ENCODE data around the gene KRTAP1-3. TPM values are rescaled to one million over a fixed set of nuclear protein-coding genes. Genes with fewer than 3 reads are reported as not detected.
"Not testable (repeated sequence)": the region's sequence is repeated elsewhere in the genome, so short reads cannot be mapped to it uniquely, and the experiment has no call there.

KRTAP1-3 gene
- total RNA-seq, 2 experiments from 2014 or later: not detected

DNA sequence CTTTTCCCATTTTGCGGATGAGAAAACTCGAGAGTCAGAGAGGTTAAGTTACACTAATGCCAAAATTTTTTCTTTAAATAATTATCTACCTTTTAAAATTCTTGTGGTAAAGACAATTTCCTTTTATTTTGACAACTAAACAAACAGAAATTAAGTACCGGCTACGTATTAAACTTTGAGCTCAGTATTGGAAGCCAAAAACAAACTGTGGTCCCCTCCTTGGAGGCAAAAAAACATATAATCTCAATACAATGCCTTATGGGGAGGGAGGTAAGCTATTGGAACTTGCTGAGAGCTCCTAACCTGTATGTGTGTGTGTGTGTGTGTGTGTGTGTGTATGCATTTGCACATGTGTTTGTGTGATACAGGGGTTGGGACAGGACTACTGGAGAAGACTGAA, 28.8 kb upstream of the KRTAP1-3 start:
- H3K27ac Mint-ChIP-seq: no peak overlapping the region
- H3K4me3 Mint-ChIP-seq: no peak overlapping the region
- ATAC-seq (ENCODE audit: low read depth) (no peak), DNase-seq (no peak)
- peaks cover 3% of the 10 kb centered on the region for H3K4me1 Mint-ChIP-seq
- POLR2A ChIA-PET: no interaction called here
- no peaks in the 10 kb centered on the region for H3K9me3 Mint-ChIP-seq
- peaks cover 24% of the 10 kb centered on the region for H3K27me3 Mint-ChIP-seq
- H3K36me3 Mint-ChIP-seq: no peaks in the 10 kb centered on the region

DNA sequence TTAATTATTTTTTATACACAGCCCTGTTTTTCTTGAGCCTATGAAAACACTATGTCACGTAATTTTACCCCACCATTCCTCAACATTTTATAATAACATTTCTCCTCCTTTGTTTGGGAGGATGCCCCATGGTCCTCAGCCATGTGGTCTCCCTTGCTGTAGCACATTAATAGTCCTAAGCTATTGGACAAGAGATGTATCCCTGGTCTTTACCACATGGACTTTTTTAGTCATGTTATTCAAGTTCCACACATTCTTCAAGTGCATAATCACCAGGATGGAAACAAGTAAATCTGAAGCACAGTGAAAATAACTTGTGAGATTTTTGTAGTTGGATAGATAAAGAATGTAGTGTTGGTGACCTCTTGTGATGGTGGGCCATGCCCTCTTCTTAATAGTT, 27.3 kb upstream of the KRTAP1-3 start:
- ATAC-seq (ENCODE audit: low read depth) (no peak), DNase-seq (no peak)
- H3K4me3 Mint-ChIP-seq: no peak overlapping the region
- no peaks in the 10 kb centered on the region for H3K9me3 Mint-ChIP-seq
- H3K4me1 Mint-ChIP-seq: peaks cover 3% of the 10 kb centered on the region
- peaks cover 28% of the 10 kb centered on the region for H3K27me3 Mint-ChIP-seq
- no peak overlapping the region for H3K27ac Mint-ChIP-seq
- POLR2A ChIA-PET: no interaction called here
- H3K36me3 Mint-ChIP-seq: no peaks in the 10 kb centered on the region

DNA sequence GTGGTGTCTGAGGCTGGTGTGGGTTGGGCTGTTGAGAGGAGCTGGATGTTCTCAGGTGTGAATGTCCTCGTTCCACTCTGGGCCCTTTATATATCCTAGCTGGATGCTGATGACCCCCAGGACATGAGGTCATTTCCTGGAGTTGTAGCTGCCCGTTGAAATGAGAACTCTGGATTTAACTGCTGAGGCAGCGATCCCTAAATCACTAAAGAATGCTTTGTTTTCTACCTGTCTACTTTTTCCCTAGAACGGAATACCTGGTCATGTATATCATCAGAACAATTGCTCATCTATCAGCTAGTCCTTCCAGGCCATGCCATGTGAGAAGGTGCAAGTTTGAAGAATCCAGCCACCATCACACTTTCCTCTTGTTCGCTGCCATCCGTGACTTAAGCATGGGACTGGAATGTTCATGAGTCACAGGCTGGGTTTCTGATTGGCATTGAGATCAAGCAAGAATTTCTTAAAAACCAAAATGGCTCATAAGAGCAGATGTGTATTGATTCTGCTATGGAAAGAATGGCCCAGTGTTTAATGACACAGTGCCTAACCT, 25.5 kb upstream of the KRTAP1-3 start, which contains the start of gene KRTAP2-3:
Gene KRTAP2-3, minus strand, starts transcription at position 63 of the 553 bp plus-strand sequence. CDS start 64 bp downstream, outside the sequence.
- DNase-seq (no peak), ATAC-seq (ENCODE audit: low read depth) (no peak)
- Mint-ChIP-seq H3K4me1 (no peaks in the 10 kb centered on the region), H3K27ac (no peak within 1 kb of the TSS), H3K27me3 (peaks cover 28% of the 10 kb centered on the region), H3K36me3 (no peaks in the 10 kb centered on the region), H3K4me3 (no peak within 1 kb of the TSS), H3K9me3 (no peaks in the 10 kb centered on the region)
- POLR2A ChIA-PET: no interaction called here

DNA sequence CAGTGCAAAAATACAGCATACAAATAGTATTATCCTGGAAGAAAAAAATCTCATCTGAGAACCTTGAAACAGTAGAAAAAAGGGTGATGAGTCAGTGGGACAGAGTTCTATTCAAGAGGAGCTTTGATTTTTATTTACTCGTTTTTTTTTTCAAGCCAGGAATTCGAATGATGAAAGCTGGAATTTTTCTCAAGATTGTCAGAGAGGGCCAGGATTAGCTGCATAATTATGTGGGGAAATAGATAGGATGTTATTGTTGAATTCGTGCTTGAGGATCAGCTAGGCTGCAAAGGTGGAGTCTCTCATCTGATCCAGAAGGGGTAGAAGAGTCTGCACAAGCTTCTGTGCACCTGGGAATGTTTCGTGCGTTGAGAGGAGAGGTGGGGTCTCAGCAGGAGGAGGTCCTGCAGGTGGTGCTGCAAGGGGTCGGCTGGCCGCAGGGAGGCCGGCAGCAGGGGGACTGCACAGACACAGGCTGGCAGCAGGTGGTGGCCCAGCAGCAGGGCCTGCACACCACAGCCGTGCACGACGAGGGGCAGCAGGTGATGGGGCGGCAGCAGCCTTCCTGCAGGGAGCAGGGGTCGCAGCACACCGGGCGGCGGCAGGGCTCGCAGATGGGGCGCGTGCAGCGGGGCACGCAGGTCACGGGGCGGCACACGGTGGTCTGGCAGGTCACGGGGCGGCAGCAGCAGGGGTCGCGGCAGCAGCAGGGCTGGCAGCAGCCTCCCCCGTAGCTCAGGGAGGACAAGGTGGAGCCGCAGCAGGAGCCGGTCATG, 24.8 kb upstream of the KRTAP1-3 start:
- POLR2A ChIA-PET; H3K4me1 Mint-ChIP-seq; H3K4me3 Mint-ChIP-seq; ATAC-seq (ENCODE audit: low read depth); H3K9me3 Mint-ChIP-seq; H3K36me3 Mint-ChIP-seq; DNase-seq; H3K27ac Mint-ChIP-seq: not testable (repeated sequence)
- H3K27me3 Mint-ChIP-seq: peaks cover 28% of the 10 kb centered on the region

DNA sequence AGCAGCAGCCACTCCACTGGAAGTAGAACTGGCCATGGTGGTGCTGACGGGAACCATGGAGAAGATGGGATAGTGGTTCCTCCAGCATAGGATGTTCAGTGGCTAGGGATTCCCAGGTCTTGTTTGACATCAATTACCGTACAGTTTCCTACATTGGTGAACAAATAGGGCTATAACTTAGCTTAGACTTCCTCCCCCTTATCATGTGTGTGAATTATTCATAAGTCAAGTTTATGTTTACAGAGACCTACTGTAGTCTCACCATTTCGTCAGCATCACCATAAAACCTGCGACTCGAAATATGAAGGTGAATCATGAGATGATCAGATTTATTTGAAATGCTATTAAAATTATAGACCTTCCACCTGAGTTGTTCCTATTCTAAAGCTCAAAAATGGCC, 24.1 kb upstream of the KRTAP1-3 start:
- Mint-ChIP-seq H3K27ac (no peak overlapping the region), H3K4me3 (no peak overlapping the region), H3K36me3 (no peaks in the 10 kb centered on the region), H3K27me3 (peaks cover 30% of the 10 kb centered on the region), H3K9me3 (no peaks in the 10 kb centered on the region), H3K4me1 (no peaks in the 10 kb centered on the region)
- no peak for DNase-seq
- ATAC-seq (ENCODE audit: low read depth): no peak
- POLR2A ChIA-PET: no interaction called here

DNA sequence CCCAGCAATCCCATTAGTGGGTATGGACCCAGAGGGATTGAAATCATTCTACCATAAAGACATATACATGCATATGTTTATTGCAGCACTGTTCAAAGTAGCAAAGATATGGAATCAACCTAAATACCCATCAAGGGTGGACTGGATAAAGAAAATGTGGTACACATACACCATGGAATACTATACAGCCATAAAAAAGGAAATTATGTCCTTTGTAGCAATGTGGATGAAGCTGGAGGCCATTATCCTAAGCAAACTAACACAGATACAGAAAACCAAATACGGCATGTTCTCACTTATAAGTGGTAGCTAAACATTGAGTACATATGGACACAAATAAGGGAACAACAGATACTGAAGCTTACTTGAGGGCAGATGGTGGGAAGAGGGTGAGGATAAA, 22.9 kb upstream of the KRTAP1-3 start:
- no peaks in the 10 kb centered on the region for H3K9me3 Mint-ChIP-seq
- POLR2A ChIA-PET: no interaction called here
- H3K36me3 Mint-ChIP-seq: no peaks in the 10 kb centered on the region
- DNase-seq: no peak
- H3K27me3 Mint-ChIP-seq: peaks cover 30% of the 10 kb centered on the region
- ATAC-seq (ENCODE audit: low read depth): no peak
- H3K4me1 Mint-ChIP-seq: no peaks in the 10 kb centered on the region
- no peak overlapping the region for H3K4me3 Mint-ChIP-seq
- H3K27ac Mint-ChIP-seq: no peak overlapping the region

DNA sequence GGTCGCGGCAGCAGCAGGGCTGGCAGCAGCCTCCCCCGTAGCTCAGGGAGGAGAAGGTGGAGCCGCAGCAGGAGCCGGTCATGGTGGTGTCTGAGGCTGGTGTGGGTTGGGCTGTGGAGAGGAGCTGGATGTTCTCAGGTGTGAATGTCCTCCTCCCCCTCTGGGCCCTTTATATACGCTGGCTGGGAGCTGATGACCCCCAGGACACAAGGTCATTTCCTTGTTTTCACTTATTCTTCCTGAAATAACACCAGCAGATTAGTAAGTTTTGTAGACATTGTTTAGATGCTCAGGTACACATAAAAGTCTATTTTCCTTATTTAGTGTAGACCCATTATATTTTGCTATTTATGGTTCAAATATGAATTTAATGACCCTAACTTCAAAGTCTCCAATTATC, 20.5 kb upstream of the KRTAP1-3 start, which contains the start of gene KRTAP2-2:
Gene KRTAP2-2, minus strand, starts transcription at position 101 of the 400 bp plus-strand sequence. Its CDS starts 19 bp downstream, at position 82.
- POLR2A ChIA-PET; H3K4me3 Mint-ChIP-seq; H3K9me3 Mint-ChIP-seq; ATAC-seq (ENCODE audit: low read depth); DNase-seq; H3K4me1 Mint-ChIP-seq; H3K27ac Mint-ChIP-seq; H3K36me3 Mint-ChIP-seq: not testable (repeated sequence)
- H3K27me3 Mint-ChIP-seq: peaks cover 18% of the 10 kb centered on the region

DNA sequence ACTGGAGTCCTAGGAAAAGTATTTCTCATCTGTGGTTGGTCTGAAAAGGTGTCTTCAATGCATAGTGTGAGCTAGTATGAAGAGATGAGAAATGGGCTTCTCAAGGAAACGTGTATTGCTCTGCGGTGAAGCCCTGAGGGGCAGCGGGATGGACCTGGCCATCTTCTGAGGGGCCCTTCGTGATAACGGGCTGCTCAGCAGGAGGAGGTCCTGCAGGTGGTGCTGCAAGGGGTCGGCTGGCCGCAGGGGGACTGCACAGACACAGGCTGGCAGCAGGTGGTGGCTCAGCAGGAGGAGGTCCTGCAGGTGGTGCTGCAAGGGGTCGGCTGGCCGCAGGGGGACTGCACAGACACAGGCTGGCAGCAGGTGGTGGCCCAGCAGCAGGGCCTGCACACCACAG, 19.9 kb upstream of the KRTAP1-3 start:
- H3K4me3 Mint-ChIP-seq; H3K36me3 Mint-ChIP-seq; DNase-seq; H3K4me1 Mint-ChIP-seq; ATAC-seq (ENCODE audit: low read depth); H3K27ac Mint-ChIP-seq; POLR2A ChIA-PET; H3K9me3 Mint-ChIP-seq: not testable (repeated sequence)
- H3K27me3 Mint-ChIP-seq: peaks cover 15% of the 10 kb centered on the region

DNA sequence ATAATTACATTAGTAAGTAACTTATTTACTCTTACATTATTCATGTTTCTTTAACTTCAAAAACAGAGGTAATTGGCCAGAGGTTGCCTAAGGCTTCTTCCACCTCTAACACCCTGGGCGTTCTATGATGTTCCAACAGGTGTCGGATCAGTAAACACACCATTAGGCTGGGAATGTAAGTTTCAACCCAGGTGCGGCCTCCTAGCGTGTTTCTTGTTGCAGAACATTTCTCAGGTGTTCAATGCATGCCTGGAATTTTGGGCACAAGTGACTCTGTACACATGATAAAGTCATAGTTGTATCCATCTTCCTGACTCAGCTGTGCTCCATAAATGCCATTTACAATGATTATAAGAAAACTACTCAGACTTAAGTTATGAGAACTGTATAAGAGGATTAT, 19.4 kb upstream of the KRTAP1-3 start:
- H3K27me3 Mint-ChIP-seq: peaks cover 11% of the 10 kb centered on the region
- H3K4me1 Mint-ChIP-seq: no peaks in the 10 kb centered on the region
- no peak for ATAC-seq (ENCODE audit: low read depth)
- no peak overlapping the region for H3K27ac Mint-ChIP-seq
- POLR2A ChIA-PET: no interaction called here
- H3K9me3 Mint-ChIP-seq: no peaks in the 10 kb centered on the region
- no peak for DNase-seq
- H3K36me3 Mint-ChIP-seq: no peaks in the 10 kb centered on the region
- H3K4me3 Mint-ChIP-seq: no peak overlapping the region

DNA sequence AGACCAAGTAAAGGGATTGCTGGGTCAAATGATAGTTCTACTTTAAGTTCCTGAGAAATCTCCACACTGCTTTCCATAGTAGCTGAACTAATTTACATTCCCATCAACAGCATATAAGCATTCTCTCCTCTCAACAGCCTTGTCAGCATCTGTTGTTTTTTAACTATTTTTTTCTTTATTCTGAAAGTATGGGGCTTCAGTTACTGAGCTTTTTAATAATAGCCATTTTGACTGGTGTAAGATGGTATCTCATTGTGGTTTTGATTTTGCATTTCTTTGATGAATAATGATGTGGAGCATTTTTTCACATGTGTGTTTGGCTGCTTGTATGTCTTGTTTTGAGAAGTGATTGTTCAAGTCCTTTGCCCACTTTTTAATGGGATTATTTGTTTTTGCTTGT, 17.9 kb upstream of the KRTAP1-3 start:
- peaks cover 2% of the 10 kb centered on the region for H3K27me3 Mint-ChIP-seq
- ATAC-seq (ENCODE audit: low read depth): no peak
- no peaks in the 10 kb centered on the region for H3K36me3 Mint-ChIP-seq
- no peak for DNase-seq
- H3K27ac Mint-ChIP-seq: no peak overlapping the region
- POLR2A ChIA-PET: no interaction called here
- H3K4me3 Mint-ChIP-seq: no peak overlapping the region
- H3K4me1 Mint-ChIP-seq: no peaks in the 10 kb centered on the region
- no peaks in the 10 kb centered on the region for H3K9me3 Mint-ChIP-seq

DNA sequence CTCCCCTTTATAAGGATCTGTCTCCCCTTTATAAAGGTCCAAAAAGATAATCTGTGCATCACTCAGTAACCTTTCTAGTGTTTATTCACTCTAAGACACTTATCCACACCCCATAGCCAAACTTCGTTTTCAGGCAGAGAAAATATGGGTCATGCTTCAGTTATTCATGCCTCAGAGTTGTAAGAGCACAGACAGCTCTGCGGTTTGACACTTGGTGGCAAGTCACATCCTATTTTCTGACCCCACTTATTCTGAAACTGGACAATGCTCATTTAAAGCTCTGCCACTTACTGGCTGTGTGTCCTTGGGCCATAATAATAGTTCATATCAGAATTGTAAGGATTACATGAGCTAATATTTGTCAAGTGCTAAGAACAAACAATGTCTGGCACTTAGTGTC, 14.4 kb upstream of the KRTAP1-3 start:
- no peak for ATAC-seq (ENCODE audit: low read depth)

DNA sequence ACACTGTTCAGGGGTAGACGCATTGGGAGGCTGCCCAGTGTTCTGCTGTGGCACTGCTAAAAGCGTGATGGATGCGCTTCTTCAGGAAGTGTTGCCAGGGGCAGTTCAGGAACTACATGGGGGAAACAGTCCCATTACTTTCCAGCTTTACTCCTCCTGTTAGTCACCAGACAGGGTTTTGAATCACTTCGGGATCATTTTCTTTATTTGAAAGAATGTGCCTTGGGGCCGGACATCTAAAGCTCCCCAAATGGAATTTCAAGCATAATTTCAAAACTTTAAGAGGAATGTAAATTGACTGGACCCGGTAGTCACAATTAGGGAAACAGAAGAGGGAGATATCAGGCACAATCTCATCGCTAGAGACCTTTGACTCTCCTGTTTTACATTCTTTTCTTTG, 13.8 kb upstream of the KRTAP1-3 start:
- H3K9me3 Mint-ChIP-seq: peaks cover under 1% of the 10 kb centered on the region
- POLR2A ChIA-PET: no interaction called here
- H3K27me3 Mint-ChIP-seq: peaks cover 5% of the 10 kb centered on the region
- no peaks in the 10 kb centered on the region for H3K36me3 Mint-ChIP-seq
- no peak for ATAC-seq (ENCODE audit: low read depth)
- no peak overlapping the region for H3K4me3 Mint-ChIP-seq
- H3K27ac Mint-ChIP-seq: no peak overlapping the region
- no peaks in the 10 kb centered on the region for H3K4me1 Mint-ChIP-seq
- no peak for DNase-seq

More for the DNA sequence above, 14.4 kb upstream of the KRTAP1-3 start:
- peaks cover 5% of the 10 kb centered on the region for H3K27me3 Mint-ChIP-seq
- no peaks in the 10 kb centered on the region for H3K9me3 Mint-ChIP-seq
- POLR2A ChIA-PET: no interaction called here
- no peaks in the 10 kb centered on the region for H3K4me1 Mint-ChIP-seq
- no peak overlapping the region for H3K4me3 Mint-ChIP-seq
- no peaks in the 10 kb centered on the region for H3K36me3 Mint-ChIP-seq
- no peak for DNase-seq
- no peak overlapping the region for H3K27ac Mint-ChIP-seq

DNA sequence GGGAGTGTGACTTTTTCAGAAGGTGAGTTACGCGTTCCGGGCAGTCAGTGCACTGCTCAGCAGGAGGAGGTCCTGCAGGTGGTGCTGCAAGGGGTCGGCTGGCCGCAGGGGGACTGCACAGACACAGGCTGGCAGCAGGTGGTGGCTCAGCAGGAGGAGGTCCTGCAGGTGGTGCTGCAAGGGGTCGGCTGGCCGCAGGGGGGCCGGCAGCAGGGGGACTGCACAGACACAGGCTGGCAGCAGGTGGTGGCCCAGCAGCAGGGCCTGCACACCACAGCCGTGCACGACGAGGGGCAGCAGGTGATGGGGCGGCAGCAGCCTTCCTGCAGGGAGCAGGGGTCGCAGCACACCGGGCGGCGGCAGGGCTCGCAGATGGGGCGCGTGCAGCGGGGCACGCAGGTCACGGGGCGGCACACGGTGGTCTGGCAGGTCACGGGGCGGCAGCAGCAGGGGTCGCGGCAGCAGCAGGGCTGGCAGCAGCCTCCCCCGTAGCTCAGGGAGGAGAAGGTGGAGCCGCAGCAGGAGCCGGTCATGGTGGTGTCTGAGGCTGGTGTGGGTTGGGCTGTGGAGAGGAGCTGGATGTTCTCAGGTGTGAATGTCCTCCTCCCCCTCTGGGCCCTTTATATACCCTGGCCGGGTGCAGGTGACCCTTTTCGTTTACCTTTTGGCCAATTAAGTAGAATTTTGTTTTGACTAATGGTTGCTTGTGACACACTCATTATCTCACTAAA, 12.2 kb upstream of the KRTAP1-3 start, which contains the start of gene KRTAP2-1:
Gene KRTAP2-1, minus strand, starts transcription at position 582 of the 731 bp plus-strand sequence. Its CDS starts 49 bp downstream, at position 533.
- POLR2A ChIA-PET; H3K4me1 Mint-ChIP-seq; ATAC-seq (ENCODE audit: low read depth); H3K4me3 Mint-ChIP-seq; H3K9me3 Mint-ChIP-seq; H3K27me3 Mint-ChIP-seq; H3K27ac Mint-ChIP-seq; H3K36me3 Mint-ChIP-seq; DNase-seq: not testable (repeated sequence)

DNA sequence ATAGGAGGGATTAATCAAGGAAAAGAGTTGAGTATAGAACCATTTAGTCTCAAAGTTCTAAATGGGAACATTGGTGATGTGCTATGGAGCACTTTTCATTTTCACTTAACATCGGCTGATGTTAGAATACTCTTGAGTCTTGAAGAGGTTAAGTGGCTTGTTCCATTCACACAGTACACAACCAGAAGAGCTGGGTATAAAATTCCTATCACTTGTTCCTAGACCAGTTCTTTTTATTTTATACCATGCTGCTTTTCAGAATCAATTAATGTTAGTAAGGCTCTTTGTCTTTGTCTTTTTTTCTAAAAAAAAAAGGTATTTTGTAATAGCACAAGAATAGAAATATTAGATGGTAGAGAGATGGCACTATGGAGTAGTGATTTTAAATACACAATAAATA, 8.3 kb upstream of the KRTAP1-3 start:
- Mint-ChIP-seq H3K27ac (no peak overlapping the region), H3K4me1 (no peaks in the 10 kb centered on the region), H3K27me3 (peaks cover 9% of the 10 kb centered on the region), H3K9me3 (peaks cover 7% of the 10 kb centered on the region), H3K4me3 (no peak overlapping the region), H3K36me3 (no peaks in the 10 kb centered on the region)
- ATAC-seq (ENCODE audit: low read depth) (no peak), DNase-seq (no peak)
- POLR2A ChIA-PET: no interaction called here

Measured in activated naive CD8-positive, alpha-beta T cell treated with anti-CD3 and anti-CD28 coated beads, Interleukin-2, amount 10 ng/mL, durations not matched to agents 7 days and 5 days (primary cell).